ENCODE measurements around the gene CLSTN3. TPM values are rescaled to one million over a fixed set of nuclear protein-coding genes. Genes with fewer than 3 reads are reported as not detected.

Gene CLSTN3
- total RNA-seq, 1 experiment from 2014 or later = 40.2 TPM

GRCh38 chr12:7150841-7151240 is 20.7 kb downstream of the CLSTN3 start:
- no peak for DNase-seq
- ChIA-PET CTCF (no interaction called here), POLR2A (interaction anchor here (0.7 kb wide), 1 partner anchor 491 kb away, joined by 4 read pairs; no protein-coding TSS in a partner anchor)
- Histone ChIP-seq H3K36me3 (ENCODE audit: control insufficient read depth, insufficient read depth, low read length) (peaks cover 2% of the 10 kb centered on the region; the same call in 1 of the 2 replicates), H3K9me3 (no peaks in the 10 kb centered on the region), H3K27me3 (replicated peaks; ENCODE audit: control insufficient read depth, insufficient read depth, low read length) (no peaks in the 10 kb centered on the region), H3K4me1 (no peaks in the 10 kb centered on the region), H3K4me3 (ENCODE audit: low read depth, low read length) (no peak overlapping the region)
- Mint-ChIP-seq H3K4me3 (ENCODE audit: unreplicated experiment) (no peak overlapping the region), H3K4me1 (ENCODE audit: low read depth, unreplicated experiment) (no peaks in the 10 kb centered on the region), H3K9me3 (ENCODE audit: unreplicated experiment) (no peaks in the 10 kb centered on the region), H3K27ac (ENCODE audit: unreplicated experiment) (no peak overlapping the region), H3K27me3 (ENCODE audit: insufficient read depth, unreplicated experiment) (no peaks in the 10 kb centered on the region), H3K36me3 (ENCODE audit: insufficient read depth, unreplicated experiment) (peaks cover 17% of the 10 kb centered on the region)
- BruUV-seq (replicated peaks) = no TSS peak
- intact Hi-C loops (cut with micrococcal nuclease; ENCODE audit: unreplicated experiment) = no loop called here
- TF ChIP-seq CTCF (IDR thresholded peaks at IDR 0.05; ENCODE audit: insufficient read depth in 1 of 2, low read depth in 1 of 2, low read length in 1 of 2, severe bottlenecking in 1 of 2, unreplicated experiment in 1 of 2) = no peak

- DNase-seq = no peak
- no peak overlapping the region for H3K4me3 Mint-ChIP-seq (ENCODE audit: unreplicated experiment)
- H3K36me3 Mint-ChIP-seq (ENCODE audit: insufficient read depth, unreplicated experiment) = peaks cover 13% of the 10 kb centered on the region
- POLR2A ChIA-PET = no interaction called here
- H3K27me3 Mint-ChIP-seq (ENCODE audit: insufficient read depth, unreplicated experiment) = no peaks in the 10 kb centered on the region
- no peaks in the 10 kb centered on the region for H3K9me3 Mint-ChIP-seq (ENCODE audit: unreplicated experiment)
- Histone ChIP-seq H3K27me3 (replicated peaks; ENCODE audit: control insufficient read depth, insufficient read depth, low read length) (no peaks in the 10 kb centered on the region), H3K4me1 (no peaks in the 10 kb centered on the region), H3K36me3 (ENCODE audit: control insufficient read depth, insufficient read depth, low read length) (peaks cover 2% of the 10 kb centered on the region; the same call in 1 of the 2 replicates), H3K4me3 (ENCODE audit: low read depth, low read length) (no peak overlapping the region), H3K9me3 (no peaks in the 10 kb centered on the region)
- no peak overlapping the region for H3K27ac Mint-ChIP-seq (ENCODE audit: unreplicated experiment)
- H3K4me1 Mint-ChIP-seq (ENCODE audit: low read depth, unreplicated experiment) = no peaks in the 10 kb centered on the region
- TF ChIP-seq CTCF (IDR thresholded peaks at IDR 0.05; ENCODE audit: insufficient read depth in 1 of 2, low read depth in 1 of 2, low read length in 1 of 2, severe bottlenecking in 1 of 2, unreplicated experiment in 1 of 2) = no peak
- intact Hi-C loops (cut with micrococcal nuclease; ENCODE audit: unreplicated experiment) = no loop called here
- BruUV-seq (replicated peaks) = no TSS peak
- CTCF ChIA-PET = no interaction called here
Observed at GRCh38 chr12:7151532-7151931, 21.4 kb downstream of the CLSTN3 start.

- no peaks in the 10 kb centered on the region for H3K27me3 Mint-ChIP-seq (ENCODE audit: insufficient read depth, unreplicated experiment)
- no peaks in the 10 kb centered on the region for H3K4me1 ChIP-seq
- H3K36me3 Mint-ChIP-seq (ENCODE audit: insufficient read depth, unreplicated experiment) = peaks cover 10% of the 10 kb centered on the region
- H3K4me1 Mint-ChIP-seq (ENCODE audit: low read depth, unreplicated experiment) = no peaks in the 10 kb centered on the region
- intact Hi-C loops (cut with micrococcal nuclease; ENCODE audit: unreplicated experiment) = no loop called here
- H3K9me3 ChIP-seq = no peaks in the 10 kb centered on the region
- no TSS peak for BruUV-seq (replicated peaks)
- H3K4me3 ChIP-seq (ENCODE audit: low read depth, low read length) = no peak overlapping the region
- DNase-seq = no peak
- no peak overlapping the region for H3K4me3 Mint-ChIP-seq (ENCODE audit: unreplicated experiment)
- no peak overlapping the region for H3K27ac Mint-ChIP-seq (ENCODE audit: unreplicated experiment)
- H3K27me3 ChIP-seq (replicated peaks; ENCODE audit: control insufficient read depth, insufficient read depth, low read length) = no peaks in the 10 kb centered on the region
- peaks cover 2% of the 10 kb centered on the region for H3K36me3 ChIP-seq (ENCODE audit: control insufficient read depth, insufficient read depth, low read length)
- ChIA-PET CTCF (no interaction called here), POLR2A (no interaction called here)
- no peak for TF ChIP-seq CTCF (IDR thresholded peaks at IDR 0.05; ENCODE audit: insufficient read depth in 1 of 2, low read depth in 1 of 2, low read length in 1 of 2, severe bottlenecking in 1 of 2, unreplicated experiment in 1 of 2)
- H3K9me3 Mint-ChIP-seq (ENCODE audit: unreplicated experiment) = no peaks in the 10 kb centered on the region
Observed at GRCh38 chr12:7152818-7153217, 22.6 kb downstream of the CLSTN3 start.

Measured in Caco-2 (cell line).